Ovary (tissue), 3 donors: Measurements from ENCODE around the gene VWA3B.

Experiments
- CTCF ChIP-seq, 3 donors: fragments of 450-650 bp in 2 of 3; fragments of 200-600 bp in 1 of 3; IDR thresholded peaks; one replicate each; pipeline versions ENCODE4 v1.5.1 to v1.8.0; 2016 to 2022; ENCODE audit warnings: antibody characterized with exemption in 3 of 3, mild to moderate bottlenecking in 1 of 3
- EP300 ChIP-seq: sonication (generic); formaldehyde crosslinking; IDR thresholded peaks from one replicate; pipeline ENCODE4 v1.6.1; 2017; ENCODE audit warnings: antibody characterized with exemption
- donor health status: DM: no; HTN: no; CAD: no.

GRCh38 chr2:98263362-98263761 is 176.4 kb downstream of the VWA3B start:
- TF ChIP-seq CTCF (IDR thresholded peaks at IDR 0.05) (no peak), EP300 (no peak)
